Fibroblast of villous mesenchyme (primary cell): ENCODE data around the gene OSBPL9. TPM values are rescaled to one million over a fixed set of nuclear protein-coding genes. Genes with fewer than 3 reads are reported as not detected.

Experiments
- DNase-seq: peaks from one replicate; pipeline ENCODE4 v3.0.0-alpha.2; 2010; ENCODE audit warnings: low read depth
- H3K4me3 ChIP-seq: 2 replicates; pipeline ENCODE4 v1.5.1; 2011; ENCODE audit warnings: low read depth, mild to moderate bottlenecking, low read length
- total RNA-seq: library from RNA; depleted of rRNA; stranded (reverse); fragments of >200 nt; gene quantifications from 2 replicates; pipeline ENCODE4 v1.2.3, GENCODE V29; 2012
- TF ChIP-seq, protein P1 (sequence below): IDR thresholded peaks from 2 replicates; pipeline ENCODE4 v1.5.1; 2012; ENCODE audit warnings: low read depth, mild to moderate bottlenecking, low read length; ENCODE audit not compliant: insufficient read depth

Gene OSBPL9
- total RNA-seq, 1 donor: 103 TPM

DNA sequence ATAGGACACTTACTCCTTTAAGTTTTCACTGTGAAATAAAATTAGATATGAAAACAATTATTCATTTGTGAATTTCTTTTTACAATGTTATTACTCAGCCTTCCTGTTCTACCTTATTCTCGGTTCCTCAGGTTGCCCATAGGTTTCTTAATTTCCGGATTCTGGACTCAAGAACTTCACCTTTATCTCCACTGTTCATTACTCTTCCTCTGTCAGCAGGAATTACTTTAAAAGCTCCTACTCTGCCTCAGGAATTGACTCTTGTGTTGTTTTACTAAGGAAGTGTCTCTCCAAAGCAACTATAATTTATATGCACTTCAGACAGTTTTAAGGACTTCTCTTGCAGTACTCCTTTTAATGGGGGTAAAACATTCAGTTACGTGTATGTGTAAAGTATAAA lies 123.8 kb downstream of the OSBPL9 start:
- no peak for DNase-seq
- TF ChIP-seq, protein P1, sequence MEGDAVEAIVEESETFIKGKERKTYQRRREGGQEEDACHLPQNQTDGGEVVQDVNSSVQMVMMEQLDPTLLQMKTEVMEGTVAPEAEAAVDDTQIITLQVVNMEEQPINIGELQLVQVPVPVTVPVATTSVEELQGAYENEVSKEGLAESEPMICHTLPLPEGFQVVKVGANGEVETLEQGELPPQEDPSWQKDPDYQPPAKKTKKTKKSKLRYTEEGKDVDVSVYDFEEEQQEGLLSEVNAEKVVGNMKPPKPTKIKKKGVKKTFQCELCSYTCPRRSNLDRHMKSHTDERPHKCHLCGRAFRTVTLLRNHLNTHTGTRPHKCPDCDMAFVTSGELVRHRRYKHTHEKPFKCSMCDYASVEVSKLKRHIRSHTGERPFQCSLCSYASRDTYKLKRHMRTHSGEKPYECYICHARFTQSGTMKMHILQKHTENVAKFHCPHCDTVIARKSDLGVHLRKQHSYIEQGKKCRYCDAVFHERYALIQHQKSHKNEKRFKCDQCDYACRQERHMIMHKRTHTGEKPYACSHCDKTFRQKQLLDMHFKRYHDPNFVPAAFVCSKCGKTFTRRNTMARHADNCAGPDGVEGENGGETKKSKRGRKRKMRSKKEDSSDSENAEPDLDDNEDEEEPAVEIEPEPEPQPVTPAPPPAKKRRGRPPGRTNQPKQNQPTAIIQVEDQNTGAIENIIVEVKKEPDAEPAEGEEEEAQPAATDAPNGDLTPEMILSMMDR: no peak
- H3K4me3 ChIP-seq: no peak overlapping the region

- TF ChIP-seq, protein P1: no peak
- DNase-seq: no peak
- no peak overlapping the region for H3K4me3 ChIP-seq
These were observed 124.3 kb downstream of the OSBPL9 start for GRCh38 chr1:51741121-51741681.

DNA sequence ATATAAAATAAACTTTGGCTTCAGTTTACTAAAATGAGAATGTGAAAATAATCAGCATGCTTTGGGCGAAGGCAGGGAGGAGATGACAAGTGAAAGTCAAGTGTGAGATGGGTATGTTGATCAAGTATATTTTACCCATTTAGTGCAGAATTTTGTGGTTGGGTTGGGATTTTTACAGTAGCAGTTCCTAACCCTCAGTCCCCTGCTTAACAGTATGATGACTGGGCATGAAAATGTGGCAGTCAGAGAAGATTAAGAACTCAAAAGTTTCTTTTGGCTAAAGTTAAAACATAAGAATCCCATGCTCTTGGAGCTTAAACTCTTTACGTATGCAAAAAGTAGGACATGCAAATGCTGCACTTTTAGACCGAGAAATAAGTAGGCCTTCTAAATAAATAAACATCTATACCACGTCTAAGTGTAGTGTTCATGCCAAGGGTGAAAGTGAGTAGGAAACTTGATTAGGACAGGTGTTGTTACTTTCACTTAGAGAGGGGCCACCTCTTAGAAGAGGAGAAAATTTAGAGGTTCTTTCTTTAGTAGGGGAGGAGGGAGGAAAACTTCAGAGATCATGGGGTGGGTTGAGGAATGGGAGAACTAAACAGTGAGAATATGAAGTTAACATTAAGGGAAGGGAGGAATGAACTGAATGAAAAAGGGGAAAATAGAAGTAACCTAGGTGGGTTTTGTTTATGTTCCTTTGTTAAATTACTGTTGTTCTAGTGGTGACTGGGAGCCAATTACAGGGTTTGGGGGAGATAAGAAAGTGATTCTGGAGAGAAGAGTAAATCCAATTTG lies 127.8 kb downstream of the OSBPL9 start:
- no peak for DNase-seq
- TF ChIP-seq, protein P1: no peak
- no peak overlapping the region for H3K4me3 ChIP-seq

DNA sequence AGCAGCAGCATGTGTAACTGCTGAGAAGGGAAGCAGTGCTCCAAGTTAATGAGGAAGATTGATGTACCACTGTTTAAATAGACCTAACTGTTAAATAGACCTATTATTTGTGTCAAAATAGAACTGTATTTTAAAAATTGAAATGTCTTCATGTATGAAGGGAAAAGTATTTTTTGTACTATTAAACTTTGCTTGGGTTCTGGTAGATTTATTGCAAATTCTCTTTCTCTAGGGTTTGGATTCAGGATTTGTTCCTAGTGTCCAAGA lies 128.3 kb downstream of the OSBPL9 start:
- TF ChIP-seq, protein P1: no peak
- H3K4me3 ChIP-seq: no peak overlapping the region
- no peak for DNase-seq

GRCh38 chr1:51749151-51749550 lies 132.3 kb downstream of the OSBPL9 start:
- no peak overlapping the region for H3K4me3 ChIP-seq
- DNase-seq: no peak
- TF ChIP-seq, protein P1: no peak

- H3K4me3 ChIP-seq: no peak overlapping the region
- TF ChIP-seq, protein P1: no peak
- DNase-seq: no peak
These were observed 133.3 kb downstream of the OSBPL9 start for GRCh38 chr1:51750218-51750617.

DNA sequence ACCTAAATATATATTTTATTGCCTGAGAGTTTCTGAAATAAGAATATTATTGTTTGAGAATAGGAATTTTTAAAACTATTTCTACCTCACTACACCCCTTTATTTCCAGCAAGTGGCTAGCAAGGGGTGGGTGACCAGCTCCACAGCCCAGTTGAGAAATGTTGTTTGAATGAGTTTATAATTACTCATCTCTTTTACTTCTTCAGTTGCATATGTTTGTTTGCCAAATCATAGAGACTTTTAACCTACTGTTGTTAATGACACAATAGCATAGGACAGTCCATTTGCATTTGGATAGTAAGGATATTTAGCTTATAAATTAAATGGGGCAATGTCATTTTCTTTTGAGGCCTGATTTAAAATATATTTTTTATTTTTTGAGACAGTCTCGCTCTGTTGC lies 133.8 kb downstream of the OSBPL9 start:
- H3K4me3 ChIP-seq: no peak overlapping the region
- TF ChIP-seq, protein P1: no peak
- peak; percentile 24 for DNase-seq
